HG02981 (cell line): ENCODE measurements around the gene EPAS1.

Source experiments
- ATAC-seq: cut with Tn5 transposase; IDR thresholded peaks from one replicate; pipeline ENCODE4 v1.9.1; 2021; ENCODE audit warnings: mild to moderate bottlenecking, moderate library complexity; ENCODE audit not compliant: unreplicated experiment

The EPAS1 gene

DNA sequence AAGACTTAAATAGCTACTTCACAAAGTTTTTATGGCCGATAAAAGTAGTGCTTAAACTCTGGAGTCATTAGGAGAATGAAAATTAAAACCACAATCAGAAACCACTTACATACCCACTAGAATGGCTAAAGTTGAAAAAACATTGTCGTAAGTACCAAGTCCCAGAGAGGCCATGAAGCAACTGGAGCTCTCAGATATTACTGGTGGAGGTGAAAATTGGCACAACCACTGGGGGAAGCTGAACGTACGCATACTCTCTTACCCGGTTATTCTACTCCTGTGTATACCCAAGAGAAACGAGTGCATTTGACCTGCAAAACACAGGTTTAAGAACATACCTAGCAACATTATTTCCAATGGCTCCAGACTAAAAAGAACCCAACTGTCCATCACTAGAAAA, 105.7 kb downstream of the EPAS1 start:
- ATAC-seq = no peak

DNA sequence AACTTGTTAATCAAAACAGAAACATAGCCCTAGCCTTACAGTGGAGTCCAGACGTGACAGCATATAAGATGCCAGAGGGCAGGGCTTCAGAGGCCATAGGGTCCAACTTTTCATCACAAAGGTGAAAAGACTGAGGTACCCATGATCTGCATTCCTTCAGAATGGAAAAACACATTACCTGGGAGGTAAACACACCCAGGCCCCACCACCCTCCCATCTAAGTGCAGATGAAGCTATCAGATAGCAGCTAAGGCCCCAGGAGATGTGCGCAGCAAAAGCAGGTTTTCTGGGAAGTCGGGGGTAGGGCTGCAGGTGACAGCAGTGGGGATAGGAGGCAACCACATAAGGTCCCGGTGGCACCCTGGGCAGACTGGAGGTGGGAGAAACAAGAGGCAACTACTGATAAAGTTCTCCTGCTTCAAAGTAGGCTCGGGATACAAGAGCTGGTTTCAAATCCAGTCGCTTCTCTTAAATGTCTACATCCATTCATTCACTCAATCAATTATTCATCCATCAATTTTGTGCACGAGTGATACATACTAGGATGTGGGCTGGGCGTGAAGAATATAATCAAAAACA, 107.1 kb downstream of the EPAS1 start:
- ATAC-seq = no peak

DNA sequence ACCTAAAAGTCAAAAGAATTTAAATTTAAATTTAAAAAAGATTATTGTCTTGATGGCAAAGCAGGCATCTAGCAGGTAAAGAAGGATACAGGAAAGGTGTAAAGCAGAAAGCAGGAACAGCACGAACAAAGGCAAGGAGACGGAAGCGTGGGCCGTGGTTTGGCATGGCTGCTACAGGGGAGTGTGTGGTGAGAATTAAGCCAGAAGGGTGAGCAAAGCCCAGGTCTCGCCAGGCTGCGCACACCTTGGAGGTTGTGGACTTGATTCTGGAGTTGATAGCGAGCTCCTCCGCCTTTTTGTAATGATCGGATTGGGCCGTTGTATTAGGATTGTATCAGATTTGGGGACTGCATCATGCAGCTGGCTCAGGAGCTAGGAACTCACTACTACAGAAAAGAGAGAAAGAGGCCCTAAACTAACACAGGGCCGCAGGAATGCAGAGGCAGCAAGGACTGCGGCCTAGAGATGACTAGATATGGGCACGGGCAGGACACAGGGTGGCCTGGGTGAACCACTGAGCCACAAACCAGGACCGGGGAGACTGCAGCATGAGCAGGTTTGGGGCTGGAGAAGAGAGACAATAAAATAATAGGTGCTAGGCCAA, 110.7 kb downstream of the EPAS1 start:
- no peak for ATAC-seq

DNA sequence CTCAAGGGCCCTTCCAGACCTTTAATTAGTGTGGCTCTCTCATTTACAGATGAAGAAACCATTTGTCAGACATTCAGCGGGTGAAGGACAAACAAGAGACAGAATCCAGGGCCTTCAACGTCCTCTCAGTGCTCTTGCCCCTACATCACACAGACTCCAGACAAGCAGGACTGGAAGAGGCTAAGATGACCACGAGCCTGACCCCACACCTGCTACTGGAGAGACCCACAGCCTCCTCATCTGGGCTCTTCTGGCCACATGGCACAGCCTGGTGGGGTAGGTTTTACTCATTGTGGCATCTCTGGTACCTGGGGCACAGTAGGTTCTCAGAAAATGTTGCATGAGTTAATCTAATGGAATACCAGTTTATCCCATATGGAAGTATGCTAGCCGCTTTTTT, 112.5 kb downstream of the EPAS1 start:
- no peak for ATAC-seq

DNA sequence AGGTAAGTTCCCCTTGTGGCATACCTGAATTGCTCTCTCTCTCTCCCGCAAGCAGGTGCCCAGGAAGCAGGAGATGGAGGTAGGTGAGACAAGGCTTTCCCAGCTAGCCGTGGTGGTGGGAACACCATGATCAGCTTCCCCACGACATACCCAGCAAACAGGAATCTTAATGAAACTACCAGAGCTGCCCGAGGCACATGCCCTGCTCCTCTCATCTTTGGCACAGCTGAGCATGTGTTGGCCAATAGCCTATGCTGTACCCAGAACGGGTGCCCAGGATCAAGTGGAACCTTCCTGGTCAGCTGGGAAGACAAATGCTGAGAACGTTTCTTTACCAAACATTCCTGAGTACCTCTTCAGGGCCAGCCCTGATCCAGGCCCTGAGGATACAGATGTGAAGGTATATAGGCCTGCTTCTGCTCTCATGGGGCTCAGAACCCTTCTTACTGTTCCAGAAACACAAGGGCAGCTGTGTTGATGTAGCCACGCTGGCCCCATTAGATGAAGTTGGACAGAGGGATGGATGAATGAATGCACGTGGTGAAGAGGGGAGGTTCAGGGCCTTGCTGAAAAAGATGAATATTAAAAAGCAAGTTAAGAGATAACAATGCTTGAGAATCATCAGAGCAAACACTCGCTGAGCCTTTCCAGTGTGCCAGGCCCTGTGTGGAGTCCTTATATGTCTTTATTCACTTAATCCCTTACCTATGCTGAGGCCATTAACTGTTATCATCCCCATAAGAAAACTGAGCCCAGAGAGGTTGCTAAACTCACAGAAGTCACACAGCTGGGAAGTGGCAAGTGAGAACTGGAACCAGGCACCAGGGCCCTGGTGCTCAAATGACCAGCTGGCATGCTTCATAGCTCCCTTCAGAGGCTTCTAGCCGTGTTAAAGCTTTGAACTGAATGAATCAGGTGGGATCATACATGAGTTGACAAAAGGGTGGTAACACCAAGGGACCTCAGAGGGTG, 113.4 kb downstream of the EPAS1 start:
- no peak for ATAC-seq

DNA sequence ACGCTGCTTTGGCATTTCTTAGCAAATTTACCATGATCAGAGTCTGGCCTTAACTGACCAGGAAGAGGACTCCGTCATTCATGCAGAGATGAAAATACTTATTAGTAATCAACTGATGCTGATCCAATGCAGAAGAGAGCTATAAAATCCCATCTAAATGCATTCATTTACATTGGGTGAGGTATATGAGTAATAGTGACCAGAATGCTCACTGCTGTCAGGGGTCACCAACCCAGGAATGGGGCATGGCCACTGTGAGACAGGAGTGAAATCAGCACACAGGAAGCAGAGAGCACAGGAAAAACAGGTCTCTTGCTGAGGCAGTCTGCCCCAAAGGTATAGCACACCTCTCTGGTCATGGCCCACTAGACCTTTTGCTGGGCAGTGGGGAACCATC, 114.0 kb downstream of the EPAS1 start:
- no peak for ATAC-seq

DNA sequence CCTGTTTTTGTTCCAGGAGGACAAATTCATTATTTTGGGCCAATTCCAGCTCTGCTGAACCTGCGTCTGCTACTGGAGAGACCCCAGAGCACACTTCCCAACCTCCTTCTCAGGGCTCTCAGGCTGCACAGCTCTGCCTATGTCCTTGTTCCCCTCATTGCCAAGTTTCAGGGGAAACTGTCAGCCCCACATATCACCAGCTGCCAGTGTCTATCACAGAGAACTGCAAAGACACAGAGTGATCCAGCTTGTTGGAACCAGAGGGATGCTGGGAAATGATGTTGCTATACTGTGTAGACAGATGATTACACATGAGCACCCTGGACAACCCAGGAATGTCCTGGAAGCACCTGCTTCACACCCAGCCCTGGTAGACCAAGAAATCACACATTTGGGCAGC, 114.8 kb downstream of the EPAS1 start:
- no peak for ATAC-seq

DNA sequence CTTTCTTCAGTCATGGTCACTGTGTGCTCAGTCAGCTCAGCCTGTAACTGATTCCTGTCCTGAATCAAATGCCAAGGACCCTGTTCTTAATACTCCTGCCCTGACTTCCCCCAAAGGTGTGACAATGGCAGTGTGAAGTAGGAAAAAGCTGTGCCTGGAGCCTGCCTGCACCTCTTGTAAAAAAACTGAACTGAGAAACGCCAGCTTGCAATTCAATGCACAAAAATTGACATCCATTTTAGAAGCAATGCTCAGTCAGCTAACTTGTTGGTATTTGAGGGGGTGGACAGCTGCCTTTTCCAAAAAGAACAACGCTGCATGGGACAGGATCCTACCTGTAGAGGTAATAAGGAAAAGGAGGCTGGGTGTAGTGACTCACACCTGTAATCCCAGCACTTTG, 115.9 kb downstream of the EPAS1 start:
- no peak for ATAC-seq

DNA sequence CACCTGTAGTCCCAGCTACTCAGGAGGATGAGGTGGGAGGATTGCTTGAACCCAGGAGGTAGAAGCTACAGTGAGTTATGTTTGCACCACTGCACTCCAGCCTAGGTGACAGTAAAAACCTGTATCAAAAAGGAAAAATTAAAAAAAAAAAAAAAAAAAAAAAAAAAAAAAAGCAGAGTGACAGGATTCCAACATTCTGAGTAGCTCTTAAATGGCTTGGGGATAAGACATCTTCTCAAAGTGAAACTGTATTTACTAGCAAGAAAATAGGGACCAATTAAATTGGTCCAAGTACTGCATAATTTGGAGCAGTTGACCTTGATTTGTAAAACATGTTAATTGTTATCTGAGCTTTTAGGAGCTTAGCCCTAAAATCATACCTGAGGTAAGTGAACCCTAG, 116.4 kb downstream of the EPAS1 start:
- ATAC-seq = no peak

DNA sequence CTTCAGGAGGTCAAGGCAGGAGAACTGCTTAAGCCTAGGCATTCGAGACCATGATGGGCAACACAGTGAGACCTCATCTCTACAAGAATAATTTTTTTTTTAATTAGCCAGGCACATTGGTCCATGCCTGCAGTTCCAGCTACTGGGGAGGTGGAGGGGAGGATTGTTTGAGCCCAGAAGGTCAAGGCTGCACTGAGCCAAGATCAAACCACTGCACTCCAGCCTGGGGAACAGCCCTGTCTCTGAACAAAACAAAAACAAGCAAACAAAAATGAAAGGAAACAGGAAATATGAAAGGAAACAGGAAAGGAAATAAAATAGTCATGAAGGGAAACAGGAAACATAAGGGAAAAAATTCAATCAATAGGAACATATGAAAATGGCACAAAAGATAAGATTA, 117.5 kb downstream of the EPAS1 start:
- ATAC-seq = no peak

DNA sequence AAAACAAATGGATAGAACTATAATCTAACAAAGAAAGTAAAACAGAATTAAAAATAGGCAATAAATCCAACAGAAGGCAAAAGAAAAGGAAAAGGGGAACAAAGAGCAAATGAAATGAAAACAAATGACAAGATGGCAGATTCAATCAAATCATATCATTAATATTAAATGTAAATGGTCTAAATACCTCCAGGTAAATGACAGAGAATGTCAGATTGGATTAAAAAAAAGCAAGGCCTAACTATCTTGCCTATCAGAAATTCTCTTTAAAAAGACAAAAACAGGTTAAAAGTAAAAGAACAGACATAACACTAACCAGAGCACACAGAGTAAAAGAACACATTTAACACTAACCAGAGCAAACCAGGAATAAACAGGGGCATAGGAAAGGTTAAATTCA, 119.1 kb downstream of the EPAS1 start:
- ATAC-seq = no peak

DNA sequence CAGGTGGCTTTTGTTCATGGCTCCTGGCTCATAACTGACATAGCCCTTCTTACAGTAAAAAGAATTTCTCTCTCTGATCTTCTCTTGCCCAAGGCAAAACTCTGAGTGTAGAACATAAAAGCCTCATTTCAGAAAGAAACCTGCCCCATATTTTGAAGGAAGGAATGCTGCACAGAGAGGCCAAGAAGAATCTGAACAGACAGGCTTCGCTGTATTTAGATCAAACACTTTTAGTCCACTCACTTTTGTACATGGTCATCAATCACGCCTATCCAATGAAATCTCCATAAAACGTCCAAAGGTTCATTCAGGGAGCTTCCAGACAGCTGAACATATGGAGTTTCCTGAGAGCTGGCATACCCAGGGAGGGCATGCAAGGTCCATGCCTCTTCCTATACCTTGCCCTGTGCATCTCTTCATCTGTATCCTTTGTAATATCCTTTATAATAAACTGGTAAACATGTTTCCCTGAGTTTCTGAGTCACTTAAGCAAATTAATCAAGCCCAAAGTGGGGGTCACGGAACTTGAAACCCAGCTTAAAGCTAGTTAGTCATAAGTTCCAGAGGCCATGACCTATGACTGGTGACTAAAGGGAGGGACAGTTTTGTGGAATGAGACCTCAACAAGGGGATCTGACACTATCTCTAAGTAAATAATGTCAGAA, 119.7 kb downstream of the EPAS1 start:
- no peak for ATAC-seq

DNA sequence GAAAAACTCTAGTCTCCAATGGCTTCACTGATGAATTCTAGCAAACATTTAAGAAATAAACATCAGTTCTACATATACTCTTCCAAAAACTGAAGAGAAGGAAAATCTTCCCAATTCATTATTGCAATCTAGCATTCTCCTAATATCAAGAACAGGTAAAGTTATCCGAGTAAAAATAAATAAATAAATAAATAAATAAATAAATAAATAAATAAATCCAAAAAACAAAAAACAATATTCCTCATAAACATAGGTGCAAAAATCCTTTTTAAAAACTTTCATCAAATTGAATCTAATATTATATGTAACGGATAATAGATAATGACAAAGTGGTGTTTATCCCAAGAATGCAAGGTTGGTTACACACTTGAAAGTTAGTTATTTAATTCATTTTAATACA, 123.7 kb downstream of the EPAS1 start:
- ATAC-seq = no peak

DNA sequence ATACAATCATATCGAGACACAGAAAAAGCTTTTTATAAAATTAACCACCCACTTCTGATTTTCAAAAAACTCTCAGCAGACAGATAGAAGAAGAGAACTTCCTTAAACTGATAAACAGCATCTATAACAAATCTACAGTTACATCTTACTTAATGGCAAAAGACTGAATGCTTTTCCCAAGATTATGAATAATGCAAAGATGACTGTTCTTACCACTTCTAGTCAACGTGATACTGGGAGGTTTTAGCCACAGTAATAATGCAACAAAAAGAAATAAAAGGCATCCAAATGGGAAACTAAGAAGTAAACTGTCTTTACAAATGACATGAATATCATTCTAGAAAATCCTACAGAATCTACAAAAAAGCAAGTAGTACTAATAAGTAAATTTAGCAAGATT, 124.2 kb downstream of the EPAS1 start:
- no peak for ATAC-seq

DNA sequence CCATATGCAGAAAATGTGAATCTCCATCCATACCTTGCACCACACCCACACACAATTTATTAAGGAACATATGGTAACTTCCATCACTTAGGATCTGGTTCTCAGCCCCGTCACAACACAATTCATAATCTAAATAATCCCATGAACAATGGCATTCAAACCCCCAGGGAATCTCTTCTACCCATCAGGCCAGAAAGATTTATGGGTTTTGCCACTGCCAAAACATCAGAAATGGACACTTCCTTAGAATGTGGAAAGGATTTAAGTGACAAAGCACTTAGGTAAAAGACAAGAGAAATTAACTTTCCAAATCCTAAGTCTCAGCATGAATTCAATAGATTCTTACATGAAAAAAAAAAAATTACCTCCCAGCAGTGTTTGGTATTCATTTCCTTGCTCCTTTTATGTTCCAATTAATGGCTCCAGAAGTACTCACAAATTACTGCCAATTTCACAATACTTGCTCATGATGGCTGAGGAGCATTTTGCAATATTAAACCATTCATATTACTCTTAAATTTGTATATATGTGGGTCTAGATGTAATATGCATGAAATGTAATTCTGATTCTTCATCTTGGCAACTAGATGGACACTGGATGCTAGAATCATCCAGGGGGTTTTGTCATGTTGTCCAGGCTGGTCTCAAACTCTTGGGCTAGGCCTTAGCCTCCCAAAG, 125.6 kb downstream of the EPAS1 start:
- ATAC-seq = no peak

DNA sequence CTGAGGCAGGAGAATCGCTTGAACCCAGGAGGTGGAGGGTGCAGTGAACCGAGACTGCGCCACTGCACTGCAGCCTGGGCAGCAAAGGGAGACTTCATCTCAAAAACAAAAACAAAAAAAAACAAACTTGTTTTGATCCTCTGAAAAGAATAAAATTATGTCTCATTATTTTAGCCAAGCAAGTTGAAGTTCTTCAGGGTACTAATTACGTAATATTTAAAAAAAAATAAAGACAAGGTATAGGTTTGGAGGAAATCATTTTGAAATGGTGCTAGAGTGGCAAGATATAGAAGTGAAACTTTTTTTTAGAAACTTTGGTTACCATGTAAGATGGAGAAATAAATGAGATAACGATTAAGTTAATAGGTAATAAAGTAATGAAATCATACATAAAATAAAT, 127.7 kb downstream of the EPAS1 start:
- no peak for ATAC-seq

DNA sequence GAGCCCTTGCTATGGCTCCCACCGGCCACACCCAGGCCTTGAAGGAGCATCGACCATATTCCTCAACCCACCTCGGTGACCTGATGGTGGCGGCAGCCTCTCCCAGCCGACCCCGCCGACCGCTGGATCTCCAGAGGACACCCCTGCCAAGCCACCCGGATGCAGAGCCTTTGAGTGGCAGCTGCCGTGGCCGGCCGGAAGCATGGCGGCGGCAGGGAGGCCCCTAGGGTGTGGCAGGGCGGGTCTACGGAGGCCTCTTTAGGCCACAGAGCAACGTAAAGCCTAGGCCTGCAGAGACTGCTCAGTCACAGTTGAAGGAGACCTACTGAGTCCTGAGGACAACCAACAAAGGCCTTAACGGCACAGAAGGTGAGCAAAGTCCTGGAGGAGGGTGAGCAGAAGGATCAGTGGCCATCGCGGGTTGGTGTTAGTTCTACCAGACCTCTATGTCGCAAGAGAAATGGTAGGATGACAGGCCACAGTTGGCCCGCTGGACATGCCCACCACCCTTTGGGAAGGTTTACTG, 131.8 kb downstream of the EPAS1 start:
- ATAC-seq = no peak

DNA sequence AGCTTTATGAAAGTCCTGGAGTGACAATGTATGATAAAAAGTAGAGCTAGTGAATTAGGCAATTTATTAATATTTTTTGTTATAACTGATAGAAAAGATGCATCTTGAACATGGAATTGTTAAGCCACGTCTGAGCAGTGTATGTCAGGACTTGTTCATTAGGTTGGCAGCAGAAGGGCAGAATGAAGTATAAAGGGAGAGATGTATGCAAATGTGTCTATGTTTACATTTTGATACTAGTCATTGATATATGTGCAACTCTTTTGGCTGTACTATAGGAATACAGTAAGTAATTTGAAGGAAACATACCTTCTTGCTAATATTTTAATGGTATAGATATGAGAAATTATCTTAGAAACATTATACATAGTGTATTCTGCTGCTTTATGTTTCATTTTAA, 133.2 kb downstream of the EPAS1 start:
- ATAC-seq = no peak

DNA sequence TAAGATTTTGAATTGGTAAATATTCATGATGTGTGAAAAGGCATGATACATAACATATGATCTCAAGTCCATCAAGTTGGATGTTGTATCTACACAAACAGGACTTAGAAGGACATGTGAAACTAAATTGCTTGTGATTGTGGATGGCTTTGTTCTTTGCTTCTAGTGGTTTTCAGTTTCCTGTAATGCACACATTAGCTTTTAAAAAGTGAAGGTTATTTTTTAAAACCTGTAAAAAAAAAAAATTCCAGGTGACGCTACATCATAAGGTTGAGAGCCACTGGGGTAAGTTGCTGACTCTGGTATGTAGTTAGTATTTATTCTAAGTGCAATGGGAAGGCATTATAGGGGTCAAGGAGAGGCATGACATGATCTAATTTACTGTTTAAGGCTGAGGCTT, 133.8 kb downstream of the EPAS1 start:
- ATAC-seq = no peak

DNA sequence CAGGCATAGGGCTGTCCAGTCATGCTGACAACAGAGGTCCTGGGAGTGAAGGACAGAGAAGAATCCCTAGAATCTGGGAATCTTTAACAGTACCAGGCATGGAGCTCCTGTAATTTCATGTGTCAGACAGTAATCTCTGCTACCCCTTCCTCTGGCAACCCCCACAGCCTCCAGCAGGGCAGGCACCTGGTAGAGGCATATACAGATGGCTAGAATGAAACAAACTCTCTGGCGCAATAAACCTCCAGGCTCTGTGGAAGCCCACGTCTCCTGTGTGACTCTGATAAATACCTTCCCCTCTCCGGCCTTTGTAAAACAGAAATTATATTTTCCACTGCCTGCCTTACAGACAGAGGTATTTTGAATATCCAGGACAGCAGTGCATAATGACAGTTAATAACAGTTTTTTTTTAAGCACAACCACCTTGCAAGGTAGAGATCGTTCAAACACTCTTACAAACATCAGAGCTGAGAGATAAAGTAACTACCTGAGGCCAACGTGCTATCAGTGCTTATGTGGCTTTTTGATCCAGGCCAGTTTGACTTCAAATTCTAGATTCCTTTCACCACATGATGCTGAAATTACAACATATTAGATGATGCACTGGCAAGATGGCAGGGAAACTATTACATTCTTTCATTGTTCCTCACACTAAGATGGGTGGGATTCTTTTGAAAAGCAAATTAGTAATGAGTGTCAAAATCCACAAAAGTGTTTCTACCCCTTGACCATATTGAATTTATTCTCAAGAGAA, 134.5 kb downstream of the EPAS1 start:
- no peak for ATAC-seq
